ENCODE data around the gene CAMK1D.

DNA sequence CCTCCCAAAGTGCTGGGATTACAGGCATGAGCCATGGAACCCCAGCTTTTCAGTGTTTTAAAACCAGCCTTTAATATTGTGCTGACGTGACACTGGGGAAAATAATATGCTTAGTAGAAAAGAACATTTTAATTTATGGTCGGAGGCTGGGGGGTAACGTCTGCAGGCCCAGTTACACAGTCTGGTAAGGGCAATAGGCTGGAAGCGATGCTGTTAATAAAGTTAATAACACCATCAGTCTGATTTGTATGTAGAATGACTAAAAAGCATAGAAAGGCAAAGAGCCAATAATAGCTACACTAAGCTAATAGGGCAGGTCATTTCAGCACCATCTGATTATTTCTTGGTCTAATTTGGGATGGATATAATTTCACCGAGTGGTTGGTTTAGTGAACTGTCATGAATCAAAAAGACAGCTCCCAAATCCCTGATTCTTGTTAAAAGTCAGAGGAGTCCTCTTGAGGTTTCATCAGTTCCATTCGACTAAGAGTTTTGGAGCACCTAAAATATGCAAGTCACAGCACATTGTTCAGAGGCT lies 192.9 kb downstream of the CAMK1D start:
- TF ChIP-seq TOX (CRISPR knock-in tag; IDR thresholded peaks at IDR 0.05; ENCODE audit: borderline replicate concordance), result no peak
- TF ChIP-seq SNAI2 (CRISPR knock-in tag; IDR thresholded peaks at IDR 0.05), result no peak
- no peak for TF ChIP-seq OSR1 (CRISPR knock-in tag; IDR thresholded peaks at IDR 0.05)
- TF ChIP-seq ZFP3 (CRISPR knock-in tag; IDR thresholded peaks at IDR 0.05), result no peak
- no peak for TF ChIP-seq ZNF565 (CRISPR knock-in tag; conservative IDR thresholded peaks at IDR 0.05; ENCODE audit: low read depth)
- no peak for TF ChIP-seq RARB (CRISPR knock-in tag; IDR thresholded peaks at IDR 0.05)
- no peak for TF ChIP-seq ZNF70 (CRISPR knock-in tag; IDR thresholded peaks at IDR 0.05)
- TF ChIP-seq GLIS3 (CRISPR knock-in tag; IDR thresholded peaks at IDR 0.05), result no peak
- TF ChIP-seq, protein P1, sequence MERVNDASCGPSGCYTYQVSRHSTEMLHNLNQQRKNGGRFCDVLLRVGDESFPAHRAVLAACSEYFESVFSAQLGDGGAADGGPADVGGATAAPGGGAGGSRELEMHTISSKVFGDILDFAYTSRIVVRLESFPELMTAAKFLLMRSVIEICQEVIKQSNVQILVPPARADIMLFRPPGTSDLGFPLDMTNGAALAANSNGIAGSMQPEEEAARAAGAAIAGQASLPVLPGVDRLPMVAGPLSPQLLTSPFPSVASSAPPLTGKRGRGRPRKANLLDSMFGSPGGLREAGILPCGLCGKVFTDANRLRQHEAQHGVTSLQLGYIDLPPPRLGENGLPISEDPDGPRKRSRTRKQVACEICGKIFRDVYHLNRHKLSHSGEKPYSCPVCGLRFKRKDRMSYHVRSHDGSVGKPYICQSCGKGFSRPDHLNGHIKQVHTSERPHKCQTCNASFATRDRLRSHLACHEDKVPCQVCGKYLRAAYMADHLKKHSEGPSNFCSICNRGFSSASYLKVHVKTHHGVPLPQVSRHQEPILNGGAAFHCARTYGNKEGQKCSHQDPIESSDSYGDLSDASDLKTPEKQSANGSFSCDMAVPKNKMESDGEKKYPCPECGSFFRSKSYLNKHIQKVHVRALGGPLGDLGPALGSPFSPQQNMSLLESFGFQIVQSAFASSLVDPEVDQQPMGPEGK (CRISPR knock-in tag; IDR thresholded peaks at IDR 0.05; ENCODE audit: borderline replicate concordance), result no peak
- TF ChIP-seq ZNF8 (CRISPR knock-in tag; IDR thresholded peaks at IDR 0.05), result no peak
- TF ChIP-seq, protein P2, sequence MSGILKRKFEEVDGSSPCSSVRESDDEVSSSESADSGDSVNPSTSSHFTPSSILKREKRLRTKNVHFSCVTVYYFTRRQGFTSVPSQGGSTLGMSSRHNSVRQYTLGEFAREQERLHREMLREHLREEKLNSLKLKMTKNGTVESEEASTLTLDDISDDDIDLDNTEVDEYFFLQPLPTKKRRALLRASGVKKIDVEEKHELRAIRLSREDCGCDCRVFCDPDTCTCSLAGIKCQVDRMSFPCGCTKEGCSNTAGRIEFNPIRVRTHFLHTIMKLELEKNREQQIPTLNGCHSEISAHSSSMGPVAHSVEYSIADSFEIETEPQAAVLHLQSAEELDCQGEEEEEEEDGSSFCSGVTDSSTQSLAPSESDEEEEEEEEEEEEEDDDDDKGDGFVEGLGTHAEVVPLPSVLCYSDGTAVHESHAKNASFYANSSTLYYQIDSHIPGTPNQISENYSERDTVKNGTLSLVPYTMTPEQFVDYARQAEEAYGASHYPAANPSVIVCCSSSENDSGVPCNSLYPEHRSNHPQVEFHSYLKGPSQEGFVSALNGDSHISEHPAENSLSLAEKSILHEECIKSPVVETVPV (CRISPR knock-in tag; IDR thresholded peaks at IDR 0.05), result no peak
- TF ChIP-seq ISL1 (CRISPR knock-in tag; IDR thresholded peaks at IDR 0.05), result no peak
- no peak for TF ChIP-seq BACH2 (CRISPR knock-in tag; IDR thresholded peaks at IDR 0.05; ENCODE audit: borderline replicate concordance)
- no peak for TF ChIP-seq ZFP30 (CRISPR knock-in tag; IDR thresholded peaks at IDR 0.05)

Data from SK-N-SH treated with all-trans-retinoic acid at 6 μM for 48 hours (cell line).